ENCODE results near the gene DPH3.

The DPH3 gene

DNA sequence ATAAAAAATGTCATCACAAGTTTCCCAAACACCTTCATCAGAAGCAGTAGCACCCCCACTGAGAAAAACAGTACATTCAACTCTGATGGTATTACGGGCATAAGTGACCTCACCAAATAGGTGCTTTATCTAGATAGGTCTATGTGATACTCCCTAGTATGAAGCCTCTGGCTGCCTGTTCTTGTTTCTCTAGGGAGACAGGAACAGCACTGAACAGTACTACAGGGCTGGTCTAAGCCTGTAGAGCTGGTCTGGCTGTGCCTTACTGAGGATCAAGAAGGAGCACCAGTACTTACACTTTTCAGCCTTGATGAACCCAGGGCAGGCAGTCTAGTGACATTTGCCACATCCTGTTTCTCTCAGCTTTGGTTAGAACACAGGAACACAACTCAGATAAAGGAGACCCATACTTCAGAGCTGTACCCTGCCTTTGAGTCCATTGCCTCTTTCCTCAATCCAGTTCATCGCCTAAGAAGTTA, 36.2 kb upstream of the DPH3 start:
- H3K9ac ChIP-seq (ENCODE audit: low read length): no peak overlapping the region
- no peak overlapping the region for H3K4me2 ChIP-seq (ENCODE audit: low read length, poor library complexity, severe bottlenecking)
- H3K23ac ChIP-seq (ENCODE audit: low read length in 2 of 2): no peak overlapping the region
- H3K9me3 ChIP-seq (ENCODE audit: control insufficient read depth, low read length): peaks cover 6% of the 10 kb centered on the region
- H3K27me3 ChIP-seq (ENCODE audit: control insufficient read depth in 1 of 2, insufficient read depth in 1 of 2, low read length in 2 of 2): no peaks in the 10 kb centered on the region
- H3K18ac ChIP-seq (ENCODE audit: low read depth in 1 of 2, low read length in 2 of 2): no peak overlapping the region
- 100% methylated on average over 1 of the region's 2 CpGs for WGBS
- DNase-seq: no peak
- H4K91ac ChIP-seq (ENCODE audit: low read length): no peak overlapping the region
- H3K4me1 ChIP-seq (ENCODE audit: control insufficient read depth, insufficient read depth, low read depth, low read length): peaks cover 6% of the 10 kb centered on the region
- H2BK120ac ChIP-seq (ENCODE audit: low read depth, low read length): no peak overlapping the region
- H3K79me1 ChIP-seq (replicated peaks; ENCODE audit: low read length, poor library complexity, severe bottlenecking): peaks cover 1% of the 10 kb centered on the region
- no peak overlapping the region for H2AK5ac ChIP-seq (ENCODE audit: low read length, severe bottlenecking)
- H3K4ac ChIP-seq (ENCODE audit: low read depth in 1 of 2, low read length in 2 of 2): no peak overlapping the region
- H3K27ac ChIP-seq (ENCODE audit: low read length, poor library complexity, severe bottlenecking): no peak overlapping the region
- H2BK5ac ChIP-seq (ENCODE audit: low read depth, low read length, poor library complexity, severe bottlenecking): no peak overlapping the region
- H3K36me3 ChIP-seq (ENCODE audit: control insufficient read depth in 1 of 2, insufficient read depth in 2 of 2, low read depth in 1 of 2, low read length in 2 of 2): peaks cover 4 to 41% of the 10 kb centered on the region in 2 experiments
- H2AFZ ChIP-seq (ENCODE audit: low read depth, low read length): no peak overlapping the region
- no peak overlapping the region for H4K8ac ChIP-seq (ENCODE audit: low read length)
- no peak overlapping the region for H2BK12ac ChIP-seq (ENCODE audit: low read length in 2 of 2)
- no peak overlapping the region for H2BK15ac ChIP-seq (ENCODE audit: low read depth, poor library complexity, severe bottlenecking)
- H3K14ac ChIP-seq (ENCODE audit: low read length in 2 of 2): no peak overlapping the region
- H3K4me3 ChIP-seq (ENCODE audit: insufficient read depth in 1 of 2, low read depth in 1 of 2, low read length in 2 of 2): no peak overlapping the region

DNA sequence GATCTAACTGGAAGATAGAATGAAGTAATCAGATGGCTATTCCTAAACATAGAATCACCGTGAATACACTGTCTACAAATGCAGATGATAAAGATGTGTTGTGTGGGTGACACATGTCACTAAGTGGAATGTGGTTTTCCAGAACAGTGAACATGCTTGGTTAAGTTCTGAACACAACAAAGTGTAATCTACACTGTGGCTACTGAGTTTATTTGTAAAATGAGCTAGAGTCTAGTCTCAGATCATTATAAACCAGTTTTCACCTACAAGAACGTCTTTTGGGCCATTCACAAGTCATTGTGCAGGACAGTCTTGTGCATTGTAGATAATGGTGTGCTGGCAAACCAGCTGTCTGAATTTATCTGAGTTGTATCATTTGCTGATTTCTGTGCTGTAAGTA, 35.6 kb upstream of the DPH3 start:
- 100% methylated on average over 1 of the region's 2 CpGs for WGBS
- Histone ChIP-seq H2BK15ac (ENCODE audit: low read depth, poor library complexity, severe bottlenecking) (no peak overlapping the region), H4K91ac (ENCODE audit: low read length) (no peak overlapping the region), H3K36me3 (ENCODE audit: control insufficient read depth in 1 of 2, insufficient read depth in 2 of 2, low read depth in 1 of 2, low read length in 2 of 2) (peaks cover 4 to 43% of the 10 kb centered on the region in 2 experiments), H4K8ac (ENCODE audit: low read length) (no peak overlapping the region), H3K9me3 (ENCODE audit: control insufficient read depth, low read length) (peaks cover 6% of the 10 kb centered on the region), H3K27me3 (ENCODE audit: control insufficient read depth in 1 of 2, insufficient read depth in 1 of 2, low read length in 2 of 2) (no peaks in the 10 kb centered on the region), H2BK5ac (ENCODE audit: low read depth, low read length, poor library complexity, severe bottlenecking) (no peak overlapping the region), H3K9ac (ENCODE audit: low read length) (no peak overlapping the region), H2BK12ac (ENCODE audit: low read length in 2 of 2) (no peak overlapping the region), H3K4me3 (ENCODE audit: insufficient read depth in 1 of 2, low read depth in 1 of 2, low read length in 2 of 2) (no peak overlapping the region), H3K79me1 (replicated peaks; ENCODE audit: low read length, poor library complexity, severe bottlenecking) (peaks cover 1% of the 10 kb centered on the region), H2AFZ (ENCODE audit: low read depth, low read length) (no peak overlapping the region), H3K18ac (ENCODE audit: low read depth in 1 of 2, low read length in 2 of 2) (no peak overlapping the region), H3K4me2 (ENCODE audit: low read length, poor library complexity, severe bottlenecking) (no peak overlapping the region), H2AK5ac (ENCODE audit: low read length, severe bottlenecking) (no peak overlapping the region), H3K27ac (ENCODE audit: low read length, poor library complexity, severe bottlenecking) (no peak overlapping the region), H3K4ac (ENCODE audit: low read depth in 1 of 2, low read length in 2 of 2) (no peak overlapping the region), H2BK120ac (ENCODE audit: low read depth, low read length) (no peak overlapping the region), H3K14ac (ENCODE audit: low read length in 2 of 2) (no peak overlapping the region), H3K4me1 (ENCODE audit: control insufficient read depth, insufficient read depth, low read depth, low read length) (peaks cover 6% of the 10 kb centered on the region), H3K23ac (ENCODE audit: low read length in 2 of 2) (no peak overlapping the region)
- DNase-seq: no peak

DNA sequence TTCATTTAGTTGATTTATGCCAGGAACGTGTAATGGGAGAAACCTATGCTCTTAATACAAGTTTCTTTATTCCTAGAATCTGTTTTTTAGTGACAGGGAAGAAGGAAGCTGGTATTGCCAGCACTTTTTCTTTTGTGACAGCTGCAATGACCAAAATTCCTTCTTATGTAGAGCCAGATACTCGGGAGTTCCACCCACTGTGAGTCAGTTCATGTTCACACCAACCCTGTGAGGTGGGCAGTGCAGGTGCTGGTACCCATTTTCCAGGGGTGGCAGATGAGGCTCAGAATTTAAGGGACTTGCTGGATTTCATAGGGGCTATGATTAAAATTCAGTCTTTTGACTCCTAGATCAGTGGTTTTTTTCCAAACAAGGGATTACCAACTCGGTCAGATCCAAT, 35.0 kb upstream of the DPH3 start:
- H3K4me3 ChIP-seq (ENCODE audit: insufficient read depth in 1 of 2, low read depth in 1 of 2, low read length in 2 of 2): no peak overlapping the region
- no peak overlapping the region for H2AFZ ChIP-seq (ENCODE audit: low read depth, low read length)
- no peak overlapping the region for H2BK12ac ChIP-seq (ENCODE audit: low read length in 2 of 2)
- H2AK5ac ChIP-seq (ENCODE audit: low read length, severe bottlenecking): no peak overlapping the region
- peaks cover 1% of the 10 kb centered on the region for H3K79me1 ChIP-seq (replicated peaks; ENCODE audit: low read length, poor library complexity, severe bottlenecking)
- no peak for DNase-seq
- no peak overlapping the region for H3K14ac ChIP-seq (ENCODE audit: low read length in 2 of 2)
- no peak overlapping the region for H2BK120ac ChIP-seq (ENCODE audit: low read depth, low read length)
- no peak overlapping the region for H3K18ac ChIP-seq (ENCODE audit: low read depth in 1 of 2, low read length in 2 of 2)
- no peak overlapping the region for H3K4ac ChIP-seq (ENCODE audit: low read depth in 1 of 2, low read length in 2 of 2)
- H3K36me3 ChIP-seq (ENCODE audit: control insufficient read depth in 1 of 2, insufficient read depth in 2 of 2, low read depth in 1 of 2, low read length in 2 of 2): peaks cover 0 to 40% of the 10 kb centered on the region in 2 experiments
- no peaks in the 10 kb centered on the region for H3K27me3 ChIP-seq (ENCODE audit: control insufficient read depth in 1 of 2, insufficient read depth in 1 of 2, low read length in 2 of 2)
- H4K91ac ChIP-seq (ENCODE audit: low read length): no peak overlapping the region
- no peak overlapping the region for H3K4me2 ChIP-seq (ENCODE audit: low read length, poor library complexity, severe bottlenecking)
- H3K4me1 ChIP-seq (ENCODE audit: control insufficient read depth, insufficient read depth, low read depth, low read length): peaks cover 3% of the 10 kb centered on the region
- no peak overlapping the region for H3K23ac ChIP-seq (ENCODE audit: low read length in 2 of 2)
- H3K9me3 ChIP-seq (ENCODE audit: control insufficient read depth, low read length): peaks cover 6% of the 10 kb centered on the region
- WGBS: 100% methylated on average over 1 of the region's 3 CpGs
- no peak overlapping the region for H3K27ac ChIP-seq (ENCODE audit: low read length, poor library complexity, severe bottlenecking)
- no peak overlapping the region for H2BK15ac ChIP-seq (ENCODE audit: low read depth, poor library complexity, severe bottlenecking)
- no peak overlapping the region for H2BK5ac ChIP-seq (ENCODE audit: low read depth, low read length, poor library complexity, severe bottlenecking)
- H3K9ac ChIP-seq (ENCODE audit: low read length): no peak overlapping the region
- no peak overlapping the region for H4K8ac ChIP-seq (ENCODE audit: low read length)

DNA sequence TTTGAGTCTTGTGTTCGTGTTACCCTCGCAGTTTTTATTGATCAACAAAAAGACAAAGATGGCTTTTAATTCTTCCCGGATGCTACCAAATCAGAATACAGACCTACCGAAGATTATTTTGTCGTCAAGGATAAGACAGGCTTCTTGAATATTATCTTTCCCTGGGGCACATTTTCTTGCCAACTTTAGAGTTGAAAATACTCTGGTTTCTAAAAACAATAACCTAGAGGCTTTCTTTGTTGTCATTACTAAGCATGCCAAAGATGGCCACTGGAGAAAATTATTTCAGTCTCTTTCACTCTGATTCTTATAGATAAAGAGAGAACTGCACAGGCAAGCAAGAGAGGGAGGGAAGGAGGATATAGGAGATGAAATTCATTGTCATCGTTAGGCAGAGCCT, 34.1 kb upstream of the DPH3 start:
- Histone ChIP-seq H3K27me3 (ENCODE audit: control insufficient read depth in 1 of 2, insufficient read depth in 1 of 2, low read length in 2 of 2) (no peaks in the 10 kb centered on the region), H3K4me1 (ENCODE audit: control insufficient read depth, insufficient read depth, low read depth, low read length) (peaks cover 3% of the 10 kb centered on the region), H3K4me3 (ENCODE audit: insufficient read depth in 1 of 2, low read depth in 1 of 2, low read length in 2 of 2) (no peak overlapping the region), H3K4ac (ENCODE audit: low read depth in 1 of 2, low read length in 2 of 2) (no peak overlapping the region), H3K18ac (ENCODE audit: low read depth in 1 of 2, low read length in 2 of 2) (no peak overlapping the region), H2BK15ac (ENCODE audit: low read depth, poor library complexity, severe bottlenecking) (no peak overlapping the region), H2AFZ (ENCODE audit: low read depth, low read length) (no peak overlapping the region), H2BK120ac (ENCODE audit: low read depth, low read length) (no peak overlapping the region), H4K8ac (ENCODE audit: low read length) (no peak overlapping the region), H2BK5ac (ENCODE audit: low read depth, low read length, poor library complexity, severe bottlenecking) (no peak overlapping the region), H3K79me1 (replicated peaks; ENCODE audit: low read length, poor library complexity, severe bottlenecking) (peaks cover 1% of the 10 kb centered on the region), H3K27ac (ENCODE audit: low read length, poor library complexity, severe bottlenecking) (no peak overlapping the region), H4K91ac (ENCODE audit: low read length) (no peak overlapping the region), H3K9ac (ENCODE audit: low read length) (peak overlapping the region; percentile 8), H3K14ac (ENCODE audit: low read length in 2 of 2) (no peak overlapping the region), H2AK5ac (ENCODE audit: low read length, severe bottlenecking) (no peak overlapping the region), H2BK12ac (ENCODE audit: low read length in 2 of 2) (no peak overlapping the region), H3K9me3 (ENCODE audit: control insufficient read depth, low read length) (peaks cover 6% of the 10 kb centered on the region), H3K23ac (ENCODE audit: low read length in 2 of 2) (no peak overlapping the region), H3K4me2 (ENCODE audit: low read length, poor library complexity, severe bottlenecking) (no peak overlapping the region), H3K36me3 (ENCODE audit: control insufficient read depth in 1 of 2, insufficient read depth in 2 of 2, low read depth in 1 of 2, low read length in 2 of 2) (peaks cover 0 to 40% of the 10 kb centered on the region in 2 experiments)
- no peak for DNase-seq
- 98% methylated on average over 6 of the region's 6 CpGs for WGBS
